Parathyroid adenoma (tissue), 2 donors: ENCODE data around the gene CDK18.
A peak's percentile ranks its signal among the peaks of the same experiment; 100 is the strongest.

Experiments used
- H2AFZ ChIP-seq: fragments of 300-600 bp; sonication (generic); one replicate; pipeline ENCODE4 v1.7.0; 2017; ENCODE audit warnings: antibody characterized with exemption, mild to moderate bottlenecking
- H3K27ac ChIP-seq: fragments of 300-600 bp; sonication (generic); one replicate; pipeline ENCODE4 v1.7.0; 2017
- H3K27me3 ChIP-seq: fragments of 300-600 bp; sonication (generic); one replicate; pipeline ENCODE4 v1.7.0; 2017; ENCODE audit warnings: low read length; ENCODE audit not compliant: control insufficient read depth, insufficient read depth
- H3K36me3 ChIP-seq: fragments of 300-600 bp; sonication (generic); one replicate; pipeline ENCODE4 v1.7.0; 2017; ENCODE audit warnings: low read length; ENCODE audit not compliant: control insufficient read depth, insufficient read depth
- H3K4me1 ChIP-seq: fragments of 300-600 bp; sonication (generic); one replicate; pipeline ENCODE4 v1.7.0; 2017; ENCODE audit warnings: control low read depth
- H3K4me2 ChIP-seq: fragments of 300-600 bp; sonication (generic); one replicate; pipeline ENCODE4 v1.7.0; 2017; ENCODE audit warnings: low read length
- H3K4me3 ChIP-seq: fragments of 300-600 bp; sonication (generic); one replicate; pipeline ENCODE4 v1.7.0; 2017; ENCODE audit warnings: low read depth, low read length
- H3K79me2 ChIP-seq: fragments of 300-600 bp; sonication (generic); one replicate; pipeline ENCODE4 v1.7.0; 2017; ENCODE audit warnings: control low read depth
- H3K9ac ChIP-seq: fragments of 300-600 bp; sonication (generic); one replicate; pipeline ENCODE4 v1.7.0; 2017; ENCODE audit warnings: mild to moderate bottlenecking
- H3K9me3 ChIP-seq: fragments of 300-600 bp; sonication (generic); one replicate; pipeline ENCODE4 v1.7.0; 2017; ENCODE audit warnings: low read length; ENCODE audit not compliant: control insufficient read depth
- TF ChIP-seq, protein P1 (sequence below): fragments of 300-600 bp; sonication (generic); IDR thresholded peaks from one replicate; pipeline ENCODE4 v1.7.0; 2017; ENCODE audit warnings: antibody characterized with exemption, mild to moderate bottlenecking
- donor health status: primary hyperparathyroidism.

The CDK18 gene

GRCh38 chr1:205515781-205516253 lies 11.3 kb downstream of the CDK18 start:
- H3K27me3 ChIP-seq = no peaks in the 10 kb centered on the region
- H2AFZ ChIP-seq = peak overlapping the region; percentile 22
- no peaks in the 10 kb centered on the region for H3K79me2 ChIP-seq
- H3K36me3 ChIP-seq = no peaks in the 10 kb centered on the region
- peaks cover 18% of the 10 kb centered on the region for H3K4me1 ChIP-seq
- no peak overlapping the region for H3K9ac ChIP-seq
- H3K4me3 ChIP-seq = no peak overlapping the region
- TF ChIP-seq, protein P1, sequence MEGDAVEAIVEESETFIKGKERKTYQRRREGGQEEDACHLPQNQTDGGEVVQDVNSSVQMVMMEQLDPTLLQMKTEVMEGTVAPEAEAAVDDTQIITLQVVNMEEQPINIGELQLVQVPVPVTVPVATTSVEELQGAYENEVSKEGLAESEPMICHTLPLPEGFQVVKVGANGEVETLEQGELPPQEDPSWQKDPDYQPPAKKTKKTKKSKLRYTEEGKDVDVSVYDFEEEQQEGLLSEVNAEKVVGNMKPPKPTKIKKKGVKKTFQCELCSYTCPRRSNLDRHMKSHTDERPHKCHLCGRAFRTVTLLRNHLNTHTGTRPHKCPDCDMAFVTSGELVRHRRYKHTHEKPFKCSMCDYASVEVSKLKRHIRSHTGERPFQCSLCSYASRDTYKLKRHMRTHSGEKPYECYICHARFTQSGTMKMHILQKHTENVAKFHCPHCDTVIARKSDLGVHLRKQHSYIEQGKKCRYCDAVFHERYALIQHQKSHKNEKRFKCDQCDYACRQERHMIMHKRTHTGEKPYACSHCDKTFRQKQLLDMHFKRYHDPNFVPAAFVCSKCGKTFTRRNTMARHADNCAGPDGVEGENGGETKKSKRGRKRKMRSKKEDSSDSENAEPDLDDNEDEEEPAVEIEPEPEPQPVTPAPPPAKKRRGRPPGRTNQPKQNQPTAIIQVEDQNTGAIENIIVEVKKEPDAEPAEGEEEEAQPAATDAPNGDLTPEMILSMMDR = no peak
- peak overlapping the region; percentile 49 for H3K27ac ChIP-seq
- no peak overlapping the region for H3K4me2 ChIP-seq
- no peaks in the 10 kb centered on the region for H3K9me3 ChIP-seq

- Histone ChIP-seq H3K9me3 (no peaks in the 10 kb centered on the region), H3K36me3 (no peaks in the 10 kb centered on the region), H3K9ac (no peak overlapping the region), H3K27me3 (no peaks in the 10 kb centered on the region), H3K4me1 (peaks cover 18% of the 10 kb centered on the region), H3K27ac (peak overlapping the region; percentile 49), H2AFZ (no peak overlapping the region), H3K79me2 (no peaks in the 10 kb centered on the region), H3K4me3 (no peak overlapping the region), H3K4me2 (no peak overlapping the region)
- TF ChIP-seq, protein P1 = no peak
These were observed 11.9 kb downstream of the CDK18 start for GRCh38 chr1:205516362-205516761.

DNA sequence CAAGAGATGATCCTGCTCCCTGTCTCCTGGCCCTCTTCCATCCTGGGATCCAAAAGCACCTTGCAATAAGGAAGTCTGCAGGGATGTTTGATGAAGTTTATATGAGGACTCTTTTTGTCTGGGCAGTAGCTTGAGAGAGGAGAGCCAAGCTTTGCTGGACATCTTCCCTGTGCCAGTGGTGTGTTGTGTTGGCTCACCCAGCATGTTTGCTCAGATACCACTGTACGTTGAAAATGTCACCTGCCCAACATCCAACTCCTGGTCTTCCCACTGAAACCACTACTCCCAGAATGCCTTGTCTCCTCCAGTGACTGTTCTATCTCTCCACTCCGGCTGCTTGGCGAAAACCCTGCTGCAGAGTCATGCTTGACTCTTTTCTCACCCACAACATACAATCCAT lies 12.8 kb downstream of the CDK18 start:
- Histone ChIP-seq H3K27ac (no peak overlapping the region), H3K79me2 (no peaks in the 10 kb centered on the region), H2AFZ (no peak overlapping the region), H3K9ac (no peak overlapping the region), H3K4me3 (no peak overlapping the region), H3K4me1 (peaks cover 18% of the 10 kb centered on the region), H3K36me3 (no peaks in the 10 kb centered on the region), H3K9me3 (no peaks in the 10 kb centered on the region), H3K4me2 (no peak overlapping the region), H3K27me3 (no peaks in the 10 kb centered on the region)
- TF ChIP-seq, protein P1 = no peak

GRCh38 chr1:205517763-205518162 lies 13.3 kb downstream of the CDK18 start:
- Histone ChIP-seq H3K9ac (no peak overlapping the region), H3K4me2 (no peak overlapping the region), H3K9me3 (no peaks in the 10 kb centered on the region), H3K27me3 (no peaks in the 10 kb centered on the region), H3K79me2 (no peaks in the 10 kb centered on the region), H3K4me3 (no peak overlapping the region), H3K4me1 (peaks cover 18% of the 10 kb centered on the region), H3K27ac (no peak overlapping the region), H3K36me3 (no peaks in the 10 kb centered on the region), H2AFZ (no peak overlapping the region)
- TF ChIP-seq, protein P1 = no peak
